Measurements from ENCODE around the gene ABCC1. TPM values are rescaled to one million over a fixed set of nuclear protein-coding genes. Genes with fewer than 3 reads are reported as not detected.

ABCC1 gene
- total RNA-seq, 4 donors from 2014 or later, result 19.3 to 43.7 (median 26.2) TPM

DNA sequence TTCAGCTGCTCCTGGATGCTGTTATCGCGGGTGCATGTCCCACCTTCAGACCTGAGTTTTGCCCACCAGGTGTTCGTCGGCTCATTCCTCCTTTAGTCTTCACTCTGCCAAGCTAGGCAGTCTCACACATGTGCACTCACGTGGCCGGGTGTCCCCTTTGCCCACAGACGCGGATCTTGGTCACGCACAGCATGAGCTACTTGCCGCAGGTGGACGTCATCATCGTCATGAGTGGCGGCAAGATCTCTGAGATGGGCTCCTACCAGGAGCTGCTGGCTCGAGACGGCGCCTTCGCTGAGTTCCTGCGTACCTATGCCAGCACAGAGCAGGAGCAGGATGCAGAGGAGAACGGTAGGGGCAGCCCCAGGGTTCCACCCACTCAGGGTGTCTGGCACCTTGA is 140.8 kb downstream of the ABCC1 start:
- H3K4me3 ChIP-seq, result no peak overlapping the region
- H3K36me3 ChIP-seq, result peaks cover 0 to 47% of the 10 kb centered on the region in 2 donors
- H3K27ac ChIP-seq, result no peak overlapping the region
- peaks cover 0 to 6% of the 10 kb centered on the region in 2 donors for H3K4me1 ChIP-seq
- no peaks in the 10 kb centered on the region for H3K9me3 ChIP-seq
- ATAC-seq, result no peak
- in situ Hi-C loops (cut with MboI; ENCODE audit: low sequenced_read_pairs in 4 of 4), result no loop called here
- H3K27me3 ChIP-seq, result no peaks in the 10 kb centered on the region
- DNase-seq, result no peak
- intact Hi-C loops (cut with DNase I; ENCODE audit: low total_unique reads), result no loop called here
- no peak for TF ChIP-seq POLR2A (IDR thresholded peaks at IDR 0.05)

DNA sequence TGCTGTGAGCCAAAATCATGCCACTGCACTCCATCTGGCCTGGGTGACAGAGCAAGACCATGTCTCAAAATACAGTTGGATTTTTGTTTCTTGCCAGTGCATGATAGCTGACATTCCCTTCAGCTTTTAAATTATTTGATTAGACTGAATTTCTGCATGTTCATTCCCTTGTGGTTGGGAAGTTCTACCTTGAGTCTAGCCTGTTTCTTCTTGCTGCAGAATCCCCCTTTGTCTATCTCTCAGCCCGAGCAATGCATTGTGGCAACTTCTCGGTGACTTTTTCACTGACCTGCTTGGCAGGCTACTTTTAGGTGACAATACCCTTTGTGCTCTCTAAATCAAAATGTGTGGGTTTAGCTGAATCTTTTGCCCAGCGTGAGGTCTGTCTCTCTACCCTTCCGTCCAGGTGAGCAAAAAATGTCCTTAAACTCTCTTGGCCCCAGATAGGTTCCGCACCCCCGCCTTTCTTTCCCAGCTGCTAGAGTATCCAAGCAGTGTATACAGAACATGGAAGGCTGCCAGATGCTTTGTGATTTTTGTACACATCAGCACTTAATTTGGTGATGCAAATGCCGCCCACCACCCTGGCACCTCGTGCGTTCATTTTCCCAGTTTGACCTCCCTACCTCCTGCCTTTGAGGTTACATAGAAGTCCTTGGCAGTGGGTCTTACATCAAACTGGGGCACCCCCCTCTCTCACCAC is 143.7 kb downstream of the ABCC1 start:
- H3K9me3 ChIP-seq, result no peaks in the 10 kb centered on the region
- in situ Hi-C loops (cut with MboI; ENCODE audit: low sequenced_read_pairs in 4 of 4), result no loop called here
- peak overlapping the region in 1 of 4 donors; percentile 22 for H3K27ac ChIP-seq
- H3K36me3 ChIP-seq, result peaks cover 0 to 22% of the 10 kb centered on the region in 2 donors
- H3K27me3 ChIP-seq, result no peaks in the 10 kb centered on the region
- no peak overlapping the region for H3K4me3 ChIP-seq
- ATAC-seq (peak in 1 of 2 donors; percentile 14), DNase-seq (no peak)
- TF ChIP-seq, protein P1, sequence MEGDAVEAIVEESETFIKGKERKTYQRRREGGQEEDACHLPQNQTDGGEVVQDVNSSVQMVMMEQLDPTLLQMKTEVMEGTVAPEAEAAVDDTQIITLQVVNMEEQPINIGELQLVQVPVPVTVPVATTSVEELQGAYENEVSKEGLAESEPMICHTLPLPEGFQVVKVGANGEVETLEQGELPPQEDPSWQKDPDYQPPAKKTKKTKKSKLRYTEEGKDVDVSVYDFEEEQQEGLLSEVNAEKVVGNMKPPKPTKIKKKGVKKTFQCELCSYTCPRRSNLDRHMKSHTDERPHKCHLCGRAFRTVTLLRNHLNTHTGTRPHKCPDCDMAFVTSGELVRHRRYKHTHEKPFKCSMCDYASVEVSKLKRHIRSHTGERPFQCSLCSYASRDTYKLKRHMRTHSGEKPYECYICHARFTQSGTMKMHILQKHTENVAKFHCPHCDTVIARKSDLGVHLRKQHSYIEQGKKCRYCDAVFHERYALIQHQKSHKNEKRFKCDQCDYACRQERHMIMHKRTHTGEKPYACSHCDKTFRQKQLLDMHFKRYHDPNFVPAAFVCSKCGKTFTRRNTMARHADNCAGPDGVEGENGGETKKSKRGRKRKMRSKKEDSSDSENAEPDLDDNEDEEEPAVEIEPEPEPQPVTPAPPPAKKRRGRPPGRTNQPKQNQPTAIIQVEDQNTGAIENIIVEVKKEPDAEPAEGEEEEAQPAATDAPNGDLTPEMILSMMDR (IDR thresholded peaks at IDR 0.05 in 4 of 5, conservative IDR thresholded peaks at IDR 0.05 in 1 of 5), result no peak
- TF ChIP-seq POLR2A (IDR thresholded peaks at IDR 0.05), result no peak
- intact Hi-C loops (cut with DNase I; ENCODE audit: low total_unique reads), result no loop called here
- peaks cover 0 to 6% of the 10 kb centered on the region in 2 donors for H3K4me1 ChIP-seq

DNA sequence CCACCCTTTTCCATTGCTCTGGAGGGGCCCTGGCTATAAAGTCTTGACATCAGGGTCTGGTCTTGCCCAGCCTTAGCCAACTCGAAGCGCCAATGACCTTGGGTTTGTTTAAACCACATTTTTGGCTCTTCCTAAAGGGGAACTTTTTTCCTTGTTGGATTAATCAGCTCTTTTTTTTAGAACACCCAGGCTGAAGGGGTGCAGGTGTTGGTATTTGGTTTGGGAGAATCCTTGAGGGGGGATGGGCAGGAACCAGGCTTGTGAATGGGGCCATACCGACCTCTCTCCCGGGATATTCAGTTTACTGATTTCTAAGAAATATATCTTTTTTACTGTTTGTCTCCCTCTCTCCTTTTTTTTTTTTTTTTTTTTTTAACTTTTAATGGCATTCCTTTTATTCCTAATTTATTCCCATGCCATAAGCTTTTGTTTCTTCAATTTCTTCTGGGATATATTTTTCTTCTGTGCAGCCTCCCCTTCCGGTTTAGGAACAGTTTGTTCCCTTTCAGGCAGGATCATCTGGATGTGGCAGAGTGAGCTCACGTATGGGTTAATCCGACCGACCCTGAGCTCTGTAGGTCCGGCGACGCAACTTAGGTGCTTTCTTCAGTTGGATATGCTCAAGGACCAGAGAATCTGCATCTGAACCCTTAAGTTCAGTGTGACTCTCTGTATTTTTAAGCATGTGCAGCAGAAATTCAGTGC is 144.4 kb downstream of the ABCC1 start:
- ATAC-seq (peak in 1 of 2 donors; percentile 7), DNase-seq (no peak)
- no peak for TF ChIP-seq POLR2A (IDR thresholded peaks at IDR 0.05)
- TF ChIP-seq, protein P1 (IDR thresholded peaks at IDR 0.05 in 4 of 5, conservative IDR thresholded peaks at IDR 0.05 in 1 of 5), result no peak
- no peak overlapping the region for H3K27ac ChIP-seq
- in situ Hi-C loops (cut with MboI; ENCODE audit: low sequenced_read_pairs in 4 of 4) (no loop called here), intact Hi-C loops (cut with DNase I; ENCODE audit: low total_unique reads) (no loop called here)
- no peaks in the 10 kb centered on the region for H3K9me3 ChIP-seq
- peaks cover 0 to 6% of the 10 kb centered on the region in 2 donors for H3K4me1 ChIP-seq
- no peak overlapping the region for H3K4me3 ChIP-seq
- H3K36me3 ChIP-seq, result peaks cover 0 to 16% of the 10 kb centered on the region in 2 donors
- no peaks in the 10 kb centered on the region for H3K27me3 ChIP-seq

DNA sequence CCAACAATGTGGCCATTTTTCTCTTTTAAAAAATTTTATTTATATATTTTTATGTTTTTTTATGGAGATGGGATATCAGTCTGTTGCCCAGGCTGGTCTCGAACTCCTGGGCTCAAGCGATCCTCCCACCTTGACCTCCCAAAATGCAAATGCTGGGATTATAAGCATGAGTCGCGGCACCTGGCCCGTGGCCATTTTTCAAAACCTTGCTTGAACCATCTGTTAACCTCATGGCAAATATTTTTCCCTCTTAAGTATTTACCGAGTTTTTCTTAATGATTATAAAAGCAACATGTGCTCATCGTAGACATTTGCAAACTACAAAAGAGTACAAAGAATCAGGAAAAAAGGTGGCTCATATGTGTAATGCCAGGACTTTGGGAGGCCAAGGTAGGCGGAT is 146.2 kb downstream of the ABCC1 start:
- in situ Hi-C loops (cut with MboI; ENCODE audit: low sequenced_read_pairs in 4 of 4), result no loop called here
- intact Hi-C loops (cut with DNase I; ENCODE audit: low total_unique reads), result no loop called here
- ATAC-seq (no peak), DNase-seq (no peak)
- Histone ChIP-seq H3K36me3 (peaks cover 0 to 4% of the 10 kb centered on the region in 2 donors), H3K27me3 (no peaks in the 10 kb centered on the region), H3K9me3 (no peaks in the 10 kb centered on the region), H3K4me1 (peaks cover 0 to 6% of the 10 kb centered on the region in 2 donors), H3K27ac (peak overlapping the region in 1 of 4 donors; percentile 42), H3K4me3 (no peak overlapping the region)
- no peak for TF ChIP-seq POLR2A (IDR thresholded peaks at IDR 0.05)
- TF ChIP-seq, protein P1 (IDR thresholded peaks at IDR 0.05 in 4 of 5, conservative IDR thresholded peaks at IDR 0.05 in 1 of 5), result no peak

DNA sequence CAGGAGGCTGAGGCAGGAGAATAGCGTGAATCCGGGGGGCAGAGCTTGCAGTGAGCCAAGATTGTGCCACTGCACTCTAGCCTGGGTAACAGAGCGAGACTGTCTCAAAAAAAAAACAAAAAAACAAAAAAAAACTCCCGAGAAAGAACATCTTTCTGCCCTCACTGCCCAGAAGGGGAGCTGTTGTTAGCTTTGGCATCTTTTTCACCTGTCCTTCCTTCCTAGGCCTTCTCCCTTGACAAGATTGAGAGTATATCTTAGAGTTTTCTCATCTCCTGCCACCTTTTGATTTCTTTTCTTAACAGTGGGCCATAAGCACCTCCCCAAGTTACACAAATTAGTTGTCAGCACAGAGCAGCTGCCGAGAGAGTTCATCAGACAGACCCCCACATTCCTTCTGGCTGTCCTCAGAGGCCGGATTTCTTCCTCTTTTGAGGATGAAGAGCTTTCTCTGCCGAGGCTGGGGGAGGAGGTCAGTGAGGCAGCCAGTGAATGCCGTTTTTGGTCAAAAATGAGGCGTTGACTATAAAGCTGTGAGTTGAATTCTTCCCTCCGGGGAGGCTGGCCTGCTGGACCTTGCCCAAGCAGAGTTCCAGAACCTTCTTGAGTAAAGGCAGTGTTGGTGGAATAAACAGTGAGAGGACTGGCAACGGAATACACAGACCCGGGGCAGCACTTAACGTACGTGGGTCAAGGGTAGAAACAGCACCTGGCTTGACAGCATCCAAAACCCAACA is 146.9 kb downstream of the ABCC1 start:
- peaks cover 0 to 7% of the 10 kb centered on the region in 2 donors for H3K4me1 ChIP-seq
- in situ Hi-C loops (cut with MboI; ENCODE audit: low sequenced_read_pairs in 4 of 4), result no loop called here
- H3K27ac ChIP-seq, result peak overlapping the region in 3 of 4 donors; percentile 19 to 42 (median 27)
- H3K27me3 ChIP-seq, result no peaks in the 10 kb centered on the region
- no peak for ATAC-seq
- no peaks in the 10 kb centered on the region for H3K9me3 ChIP-seq
- intact Hi-C loops (cut with DNase I; ENCODE audit: low total_unique reads), result no loop called here
- no peaks in the 10 kb centered on the region for H3K36me3 ChIP-seq
- no peak for TF ChIP-seq POLR2A (IDR thresholded peaks at IDR 0.05)
- TF ChIP-seq, protein P1 (IDR thresholded peaks at IDR 0.05 in 4 of 5, conservative IDR thresholded peaks at IDR 0.05 in 1 of 5), result no peak
- DNase-seq, result no peak
- no peak overlapping the region for H3K4me3 ChIP-seq
